ENCODE measurements around the gene SPOP. TPM values are rescaled to one million over a fixed set of nuclear protein-coding genes. Genes with fewer than 3 reads are reported as not detected.

Gene SPOP
- total and polyA plus RNA-seq, 7 donors: 31.2 to 64.9 (median 47.3) TPM

GRCh38 chr17:49723423-49723822 lies 45.5 kb upstream of the SPOP start:
- Histone ChIP-seq H3K27ac (peak overlapping the region; percentile 16), H3K27me3 (ENCODE audit: insufficient read depth in 3 of 3, low read length in 2 of 3) (no peaks in the 10 kb centered on the region), H3K36me3 (ENCODE audit: insufficient read depth in 1 of 2, low read depth in 1 of 2) (no peaks in the 10 kb centered on the region), H3K4me1 (no peaks in the 10 kb centered on the region), H3K9me3 (no peaks in the 10 kb centered on the region), H3K4me3 (no peak overlapping the region)
- DNase-seq (peak; percentile 54 to 87), ATAC-seq (peak; percentile 53 to 78 (median 57))
- intact Hi-C loops (cut with DNase I): no loop called here
- TF ChIP-seq CTCF (IDR thresholded peaks at IDR 0.05): no peak
- WGBS, 3 donors: 61 to 69% (median 64%) methylated on average over 8 of the region's 8 CpGs

GRCh38 chr17:49722066-49722465 lies 44.2 kb upstream of the SPOP start:
- H3K4me1 ChIP-seq: peaks cover 6% of the 10 kb centered on the region
- no peak for ATAC-seq
- TF ChIP-seq CTCF (IDR thresholded peaks at IDR 0.05): no peak
- no peaks in the 10 kb centered on the region for H3K27me3 ChIP-seq (ENCODE audit: insufficient read depth in 3 of 3, low read length in 2 of 3)
- H3K9me3 ChIP-seq: no peaks in the 10 kb centered on the region
- intact Hi-C loops (cut with DNase I): no loop called here
- no peak overlapping the region for H3K4me3 ChIP-seq
- no peak for DNase-seq
- H3K27ac ChIP-seq: no peak overlapping the region
- H3K36me3 ChIP-seq (ENCODE audit: insufficient read depth in 1 of 2, low read depth in 1 of 2): no peaks in the 10 kb centered on the region
- 93 to 97% (median 96%) methylated on average over 3 of the region's 3 CpGs for WGBS, 3 donors

- TF ChIP-seq CTCF (IDR thresholded peaks at IDR 0.05): no peak
- DNase-seq: peak; percentile 41 to 76
- Histone ChIP-seq H3K36me3 (ENCODE audit: insufficient read depth in 1 of 2, low read depth in 1 of 2) (peaks cover 0 to 13% of the 10 kb centered on the region in 2 donors), H3K27ac (peak overlapping the region; percentile 67), H3K4me3 (no peak overlapping the region), H3K9me3 (no peaks in the 10 kb centered on the region), H3K27me3 (ENCODE audit: insufficient read depth in 3 of 3, low read length in 2 of 3) (no peaks in the 10 kb centered on the region), H3K4me1 (peaks cover 12% of the 10 kb centered on the region)
- peak; percentile 65 to 87 (median 83) for ATAC-seq
- 30 to 41% (median 30%) methylated on average over 10 of the region's 10 CpGs for WGBS, 3 donors
- intact Hi-C loops (cut with DNase I): loop anchor here in 1 of 2 donors (10.0 kb wide), 1 partner anchor 277 kb away; the partner anchor contains the start of gene DLX3
These were observed 39.5 kb upstream of the SPOP start for GRCh38 chr17:49717371-49717861.

- intact Hi-C loops (cut with DNase I): loop anchor here in 1 of 2 donors (10.0 kb wide), 1 partner anchor 278 kb away; the partner anchor contains the start of gene DLX3
- TF ChIP-seq CTCF (IDR thresholded peaks at IDR 0.05): no peak
These were observed 38.9 kb upstream of the SPOP start for GRCh38 chr17:49716668-49717364.

More at GRCh38 chr17:49716668-49717364, 38.9 kb upstream of the SPOP start:
- no peak overlapping the region for H3K27ac ChIP-seq
- no peaks in the 10 kb centered on the region for H3K9me3 ChIP-seq
- ATAC-seq (peak in 1 of 4 donors; percentile 13), DNase-seq (no peak)
- H3K27me3 ChIP-seq (ENCODE audit: insufficient read depth in 3 of 3, low read length in 2 of 3): no peaks in the 10 kb centered on the region
- no peak overlapping the region for H3K4me3 ChIP-seq
- H3K36me3 ChIP-seq (ENCODE audit: insufficient read depth in 1 of 2, low read depth in 1 of 2): peaks cover 0 to 17% of the 10 kb centered on the region in 2 donors
- H3K4me1 ChIP-seq: peaks cover 12% of the 10 kb centered on the region
- 51 to 74% (median 74%) methylated on average over 1 of the region's 1 CpG for WGBS, 3 donors
